ENCODE results near the gene ERMARD.

- TF ChIP-seq NFIC (IDR thresholded peaks at IDR 0.05): no peak
- TF ChIP-seq CEBPB (IDR thresholded peaks at IDR 0.05): no peak
- TF ChIP-seq CREB1 (IDR thresholded peaks at IDR 0.05; ENCODE audit: low read depth): no peak
- TF ChIP-seq YY1 (IDR thresholded peaks at IDR 0.05; ENCODE audit: low read depth): no peak
- peak; percentile 92 for TF ChIP-seq RAD21 (IDR thresholded peaks at IDR 0.05; ENCODE audit: low read depth)
- TF ChIP-seq, protein P1, sequence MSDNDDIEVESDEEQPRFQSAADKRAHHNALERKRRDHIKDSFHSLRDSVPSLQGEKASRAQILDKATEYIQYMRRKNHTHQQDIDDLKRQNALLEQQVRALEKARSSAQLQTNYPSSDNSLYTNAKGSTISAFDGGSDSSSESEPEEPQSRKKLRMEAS (IDR thresholded peaks at IDR 0.05): peak; percentile 42
- no peak for TF ChIP-seq ZBTB7A (IDR thresholded peaks at IDR 0.05; ENCODE audit: low read depth)
- no peak for TF ChIP-seq EP300 (IDR thresholded peaks at IDR 0.05; ENCODE audit: borderline replicate concordance)
- no peak; the same call in 1 of the 2 replicates for TF ChIP-seq TCF12 (IDR thresholded peaks at IDR 0.05; ENCODE audit: low read depth)
Observed at GRCh38 chr6:169789944-169790927, 38.8 kb downstream of the ERMARD start.

All from Ishikawa (cell line).